Stimulated activated CD4-positive, alpha-beta T cell treated with anti-CD3 and anti-CD28 coated beads, Interleukin-1b, Interleukin-23, amount 100 ng/mL, for 48 hours (primary cell): ENCODE results near the gene BAHCC1.
A peak's percentile ranks its signal among the peaks of the same experiment; 100 is the strongest.

Experiments used
- DNase-seq: peaks from one replicate; pipeline ENCODE4 v3.0.0-alpha.2; 2020

Gene BAHCC1

GRCh38 chr17:81482673-81483072 is 87.4 kb downstream of the BAHCC1 start:
- DNase-seq: no peak

- DNase-seq: no peak
Measured at GRCh38 chr17:81483085-81483861, 88.0 kb downstream of the BAHCC1 start.

- DNase-seq: no peak
Measured at GRCh38 chr17:81483862-81484194, 88.6 kb downstream of the BAHCC1 start.

- peak; percentile 90 for DNase-seq
Measured at GRCh38 chr17:81484195-81484979, 89.1 kb downstream of the BAHCC1 start.

GRCh38 chr17:81486199-81486810 is 91.0 kb downstream of the BAHCC1 start:
- DNase-seq: no peak

GRCh38 chr17:81487089-81487486 is 91.8 kb downstream of the BAHCC1 start:
- no peak for DNase-seq

- peak; percentile 75 for DNase-seq
Measured at GRCh38 chr17:81487487-81488275, 92.4 kb downstream of the BAHCC1 start.

GRCh38 chr17:81488276-81488860 is 93.1 kb downstream of the BAHCC1 start:
- no peak for DNase-seq

- DNase-seq: no peak
Measured at GRCh38 chr17:81489012-81489997, 94.0 kb downstream of the BAHCC1 start.

- DNase-seq: no peak
Measured at GRCh38 chr17:81489998-81490992, 95.0 kb downstream of the BAHCC1 start.

- DNase-seq: no peak
Measured at GRCh38 chr17:81491181-81491581, 95.9 kb downstream of the BAHCC1 start.

GRCh38 chr17:81491761-81492160 is 96.5 kb downstream of the BAHCC1 start:
- DNase-seq: no peak

- DNase-seq: no peak
Measured at GRCh38 chr17:81492202-81492601, 96.9 kb downstream of the BAHCC1 start.

- no peak for DNase-seq
Measured at GRCh38 chr17:81492706-81493105, 97.4 kb downstream of the BAHCC1 start.

- DNase-seq: no peak
Measured at GRCh38 chr17:81493198-81494038, 98.2 kb downstream of the BAHCC1 start.

- DNase-seq: no peak
Measured at GRCh38 chr17:81494626-81495377, 99.5 kb downstream of the BAHCC1 start.

GRCh38 chr17:81498953-81499600 is 103.8 kb downstream of the BAHCC1 start:
- no peak for DNase-seq

GRCh38 chr17:81499601-81499970 is 104.3 kb downstream of the BAHCC1 start:
- DNase-seq: no peak
